ENCODE data around the gene GAS6.

Gene GAS6

GRCh38 chr13:113849546-113849945 is 14.3 kb downstream of the GAS6 start:
- no peak for ATAC-seq
- TF ChIP-seq OSR1 (CRISPR knock-in tag; IDR thresholded peaks at IDR 0.05), result no peak

DNA sequence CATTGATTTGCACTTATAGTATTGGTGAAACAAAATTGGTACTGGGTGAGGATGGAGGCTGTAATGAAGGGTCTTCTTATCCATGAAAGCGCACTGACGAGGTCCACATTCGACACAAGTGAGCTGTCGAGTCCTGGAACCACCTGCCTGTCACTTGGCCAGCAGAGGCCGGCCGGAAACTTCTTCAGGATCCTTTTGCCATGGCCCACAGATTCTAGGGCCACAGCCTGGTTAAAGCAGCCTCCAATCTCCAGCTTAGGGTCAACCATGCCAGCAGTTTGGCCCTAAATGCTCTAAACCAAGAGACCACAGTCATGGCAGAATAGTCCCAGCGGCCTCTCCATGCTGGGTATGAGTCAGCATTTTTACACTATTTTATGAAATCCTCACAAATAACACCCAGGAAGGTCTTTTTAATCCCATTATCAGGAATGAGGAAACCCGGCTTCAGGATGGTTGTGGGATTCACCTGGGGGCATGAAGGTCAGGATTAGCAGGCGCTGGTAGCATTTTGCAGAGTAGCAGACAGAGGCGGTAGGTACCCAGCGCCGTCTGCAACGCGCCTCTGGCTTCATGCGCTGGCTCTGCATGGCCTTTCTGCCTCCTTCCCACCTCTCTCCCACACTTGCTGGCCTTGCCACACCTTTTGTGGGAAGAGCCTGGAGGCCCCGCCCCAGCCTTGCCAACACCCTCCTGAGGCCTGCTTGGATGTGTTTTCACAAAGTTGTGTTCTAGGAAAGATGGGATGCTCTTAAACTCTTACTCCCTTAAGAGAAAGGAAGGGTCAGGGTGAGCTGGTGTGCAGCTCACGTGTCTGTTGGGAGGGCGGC is 15.2 kb downstream of the GAS6 start:
- ATAC-seq, result no peak
- TF ChIP-seq ZNF8 (CRISPR knock-in tag; IDR thresholded peaks at IDR 0.05) (no peak), ZNF565 (CRISPR knock-in tag; conservative IDR thresholded peaks at IDR 0.05; ENCODE audit: low read depth) (no peak), ARNTL (CRISPR knock-in tag; IDR thresholded peaks at IDR 0.05; ENCODE audit: borderline replicate concordance, low read depth) (no peak), TCF4 (CRISPR knock-in tag; IDR thresholded peaks at IDR 0.05; ENCODE audit: borderline replicate concordance) (no peak), ZNF70 (CRISPR knock-in tag; IDR thresholded peaks at IDR 0.05) (no peak), CSRNP3 (CRISPR knock-in tag; IDR thresholded peaks at IDR 0.05) (no peak), ZFP30 (CRISPR knock-in tag; IDR thresholded peaks at IDR 0.05) (no peak), ZFP3 (CRISPR knock-in tag; IDR thresholded peaks at IDR 0.05) (no peak), ESRRG (CRISPR knock-in tag; IDR thresholded peaks at IDR 0.05) (no peak), ISL1 (CRISPR knock-in tag; IDR thresholded peaks at IDR 0.05) (no peak), BACH2 (CRISPR knock-in tag; IDR thresholded peaks at IDR 0.05; ENCODE audit: borderline replicate concordance) (no peak), GLIS3 (CRISPR knock-in tag; IDR thresholded peaks at IDR 0.05) (no peak), PATZ1 (CRISPR knock-in tag; IDR thresholded peaks at IDR 0.05; ENCODE audit: borderline replicate concordance) (no peak), CSDC2 (CRISPR knock-in tag; IDR thresholded peaks at IDR 0.05) (no peak), RARB (CRISPR knock-in tag; IDR thresholded peaks at IDR 0.05) (no peak), TOX (CRISPR knock-in tag; IDR thresholded peaks at IDR 0.05; ENCODE audit: borderline replicate concordance) (no peak)
- TF ChIP-seq, protein P1, sequence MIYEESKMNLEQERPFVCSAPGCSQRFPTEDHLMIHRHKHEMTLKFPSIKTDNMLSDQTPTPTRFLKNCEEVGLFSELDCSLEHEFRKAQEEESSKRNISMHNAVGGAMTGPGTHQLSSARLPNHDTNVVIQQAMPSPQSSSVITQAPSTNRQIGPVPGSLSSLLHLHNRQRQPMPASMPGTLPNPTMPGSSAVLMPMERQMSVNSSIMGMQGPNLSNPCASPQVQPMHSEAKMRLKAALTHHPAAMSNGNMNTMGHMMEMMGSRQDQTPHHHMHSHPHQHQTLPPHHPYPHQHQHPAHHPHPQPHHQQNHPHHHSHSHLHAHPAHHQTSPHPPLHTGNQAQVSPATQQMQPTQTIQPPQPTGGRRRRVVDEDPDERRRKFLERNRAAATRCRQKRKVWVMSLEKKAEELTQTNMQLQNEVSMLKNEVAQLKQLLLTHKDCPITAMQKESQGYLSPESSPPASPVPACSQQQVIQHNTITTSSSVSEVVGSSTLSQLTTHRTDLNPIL (CRISPR knock-in tag; IDR thresholded peaks at IDR 0.05; ENCODE audit: low read depth), result no peak
- TF ChIP-seq, protein P2, sequence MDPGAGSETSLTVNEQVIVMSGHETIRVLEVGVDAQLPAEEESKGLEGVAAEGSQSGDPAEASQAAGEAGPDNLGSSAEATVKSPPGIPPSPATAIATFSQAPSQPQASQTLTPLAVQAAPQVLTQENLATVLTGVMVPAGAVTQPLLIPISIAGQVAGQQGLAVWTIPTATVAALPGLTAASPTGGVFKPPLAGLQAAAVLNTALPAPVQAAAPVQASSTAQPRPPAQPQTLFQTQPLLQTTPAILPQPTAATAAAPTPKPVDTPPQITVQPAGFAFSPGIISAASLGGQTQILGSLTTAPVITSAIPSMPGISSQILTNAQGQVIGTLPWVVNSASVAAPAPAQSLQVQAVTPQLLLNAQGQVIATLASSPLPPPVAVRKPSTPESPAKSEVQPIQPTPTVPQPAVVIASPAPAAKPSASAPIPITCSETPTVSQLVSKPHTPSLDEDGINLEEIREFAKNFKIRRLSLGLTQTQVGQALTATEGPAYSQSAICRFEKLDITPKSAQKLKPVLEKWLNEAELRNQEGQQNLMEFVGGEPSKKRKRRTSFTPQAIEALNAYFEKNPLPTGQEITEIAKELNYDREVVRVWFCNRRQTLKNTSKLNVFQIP (CRISPR knock-in tag; IDR thresholded peaks at IDR 0.05; ENCODE audit: borderline replicate concordance, low read depth), result no peak
- TF ChIP-seq, protein P3, sequence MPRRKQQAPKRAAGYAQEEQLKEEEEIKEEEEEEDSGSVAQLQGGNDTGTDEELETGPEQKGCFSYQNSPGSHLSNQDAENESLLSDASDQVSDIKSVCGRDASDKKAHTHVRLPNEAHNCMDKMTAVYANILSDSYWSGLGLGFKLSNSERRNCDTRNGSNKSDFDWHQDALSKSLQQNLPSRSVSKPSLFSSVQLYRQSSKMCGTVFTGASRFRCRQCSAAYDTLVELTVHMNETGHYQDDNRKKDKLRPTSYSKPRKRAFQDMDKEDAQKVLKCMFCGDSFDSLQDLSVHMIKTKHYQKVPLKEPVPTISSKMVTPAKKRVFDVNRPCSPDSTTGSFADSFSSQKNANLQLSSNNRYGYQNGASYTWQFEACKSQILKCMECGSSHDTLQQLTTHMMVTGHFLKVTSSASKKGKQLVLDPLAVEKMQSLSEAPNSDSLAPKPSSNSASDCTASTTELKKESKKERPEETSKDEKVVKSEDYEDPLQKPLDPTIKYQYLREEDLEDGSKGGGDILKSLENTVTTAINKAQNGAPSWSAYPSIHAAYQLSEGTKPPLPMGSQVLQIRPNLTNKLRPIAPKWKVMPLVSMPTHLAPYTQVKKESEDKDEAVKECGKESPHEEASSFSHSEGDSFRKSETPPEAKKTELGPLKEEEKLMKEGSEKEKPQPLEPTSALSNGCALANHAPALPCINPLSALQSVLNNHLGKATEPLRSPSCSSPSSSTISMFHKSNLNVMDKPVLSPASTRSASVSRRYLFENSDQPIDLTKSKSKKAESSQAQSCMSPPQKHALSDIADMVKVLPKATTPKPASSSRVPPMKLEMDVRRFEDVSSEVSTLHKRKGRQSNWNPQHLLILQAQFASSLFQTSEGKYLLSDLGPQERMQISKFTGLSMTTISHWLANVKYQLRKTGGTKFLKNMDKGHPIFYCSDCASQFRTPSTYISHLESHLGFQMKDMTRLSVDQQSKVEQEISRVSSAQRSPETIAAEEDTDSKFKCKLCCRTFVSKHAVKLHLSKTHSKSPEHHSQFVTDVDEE (CRISPR knock-in tag; IDR thresholded peaks at IDR 0.05), result no peak

DNA sequence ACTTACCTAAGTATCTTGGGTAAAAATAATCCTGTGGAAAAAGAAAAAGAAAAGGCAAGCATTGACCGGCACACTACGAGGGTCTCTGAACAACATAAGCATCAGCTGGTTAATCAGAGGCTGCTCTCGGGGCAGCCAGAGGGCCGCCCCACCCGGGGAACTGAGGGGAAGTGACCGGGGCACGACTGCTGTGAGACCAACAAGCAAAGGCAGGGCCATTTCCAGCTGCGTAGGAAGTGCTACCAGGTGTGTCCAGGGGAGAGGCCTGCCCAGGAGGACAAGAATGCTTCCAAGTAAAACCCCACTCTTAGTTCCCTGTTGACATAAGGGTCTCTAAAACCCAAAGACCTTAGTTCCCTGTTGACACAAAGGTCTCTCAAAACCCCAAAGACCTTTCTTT is 15.9 kb downstream of the GAS6 start:
- ATAC-seq, result no peak
- no peak for TF ChIP-seq ZNF70 (CRISPR knock-in tag; IDR thresholded peaks at IDR 0.05)
- TF ChIP-seq, protein P2 (CRISPR knock-in tag; IDR thresholded peaks at IDR 0.05; ENCODE audit: borderline replicate concordance, low read depth), result no peak
- TF ChIP-seq TCF4 (CRISPR knock-in tag; IDR thresholded peaks at IDR 0.05; ENCODE audit: borderline replicate concordance), result no peak
- no peak for TF ChIP-seq ZNF565 (CRISPR knock-in tag; conservative IDR thresholded peaks at IDR 0.05; ENCODE audit: low read depth)
- TF ChIP-seq ZC3H10 (CRISPR knock-in tag; IDR thresholded peaks at IDR 0.05), result no peak
- no peak for TF ChIP-seq CSRNP3 (CRISPR knock-in tag; IDR thresholded peaks at IDR 0.05)
- no peak for TF ChIP-seq ARNTL (CRISPR knock-in tag; IDR thresholded peaks at IDR 0.05; ENCODE audit: borderline replicate concordance, low read depth)
- TF ChIP-seq ISL1 (CRISPR knock-in tag; IDR thresholded peaks at IDR 0.05), result no peak
- no peak for TF ChIP-seq PATZ1 (CRISPR knock-in tag; IDR thresholded peaks at IDR 0.05; ENCODE audit: borderline replicate concordance)
- TF ChIP-seq BACH2 (CRISPR knock-in tag; IDR thresholded peaks at IDR 0.05; ENCODE audit: borderline replicate concordance), result no peak

All from SK-N-SH treated with all-trans-retinoic acid at 6 μM for 48 hours (cell line).